ENCODE results near the gene PCSK5.
A peak's percentile ranks its signal among the peaks of the same experiment; 100 is the strongest.

Gene PCSK5

GRCh38 chr9:76085596-76085995 lies 195.1 kb downstream of the PCSK5 start:
- no peak for DNase-seq

GRCh38 chr9:76086539-76086938 lies 196.1 kb downstream of the PCSK5 start:
- DNase-seq, result no peak

GRCh38 chr9:76087976-76088375 lies 197.5 kb downstream of the PCSK5 start:
- DNase-seq, result no peak

- no peak for DNase-seq
Observed at GRCh38 chr9:76090330-76090729, 199.9 kb downstream of the PCSK5 start.

GRCh38 chr9:76090909-76091308 lies 200.4 kb downstream of the PCSK5 start:
- no peak for DNase-seq

- DNase-seq, result no peak
Observed at GRCh38 chr9:76092572-76092971, 202.1 kb downstream of the PCSK5 start.

GRCh38 chr9:76095585-76095984 lies 205.1 kb downstream of the PCSK5 start:
- DNase-seq, result no peak

GRCh38 chr9:76099516-76099915 lies 209.0 kb downstream of the PCSK5 start:
- DNase-seq, result no peak

GRCh38 chr9:76101075-76101474 lies 210.6 kb downstream of the PCSK5 start:
- no peak for DNase-seq

- no peak for DNase-seq
Observed at GRCh38 chr9:76101491-76101890, 211.0 kb downstream of the PCSK5 start.

- DNase-seq, result no peak
Observed at GRCh38 chr9:76101947-76102346, 211.5 kb downstream of the PCSK5 start.

GRCh38 chr9:76103531-76104315 lies 213.2 kb downstream of the PCSK5 start:
- peak; percentile 19 for DNase-seq

GRCh38 chr9:76107482-76107881 lies 217.0 kb downstream of the PCSK5 start:
- no peak for DNase-seq

- DNase-seq, result no peak
Observed at GRCh38 chr9:76109953-76110352, 219.5 kb downstream of the PCSK5 start.

GRCh38 chr9:76112151-76112550 lies 221.7 kb downstream of the PCSK5 start:
- DNase-seq, result no peak

- no peak for DNase-seq
Observed at GRCh38 chr9:76114144-76114543, 223.7 kb downstream of the PCSK5 start.

- DNase-seq, result no peak
Observed at GRCh38 chr9:76115396-76115795, 224.9 kb downstream of the PCSK5 start.

GRCh38 chr9:76115982-76116646 lies 225.6 kb downstream of the PCSK5 start:
- no peak for DNase-seq

- no peak for DNase-seq
Observed at GRCh38 chr9:76116913-76117312, 226.4 kb downstream of the PCSK5 start.

- DNase-seq, result no peak
Observed at GRCh38 chr9:76127637-76128036, 237.2 kb downstream of the PCSK5 start.

GRCh38 chr9:76135902-76136301 lies 245.4 kb downstream of the PCSK5 start:
- DNase-seq, result no peak

- no peak for DNase-seq
Observed at GRCh38 chr9:76136986-76137385, 246.5 kb downstream of the PCSK5 start.

- DNase-seq, result no peak
Observed at GRCh38 chr9:76137931-76138330, 247.5 kb downstream of the PCSK5 start.

- no peak for DNase-seq
Observed at GRCh38 chr9:76138360-76138759, 247.9 kb downstream of the PCSK5 start.

Data from right kidney (tissue), 1 donor.